ENCODE data around the gene GAS7. TPM values are rescaled to one million over a fixed set of nuclear protein-coding genes. Genes with fewer than 3 reads are reported as not detected.

Gene GAS7
- total and polyA plus RNA-seq, 9 of the 15 experiments (the other 6 are each of a cell fraction or from before 2014, with no cell fraction given), result 0.11 to 0.33 TPM; not detected in 7

GRCh38 chr17:10081571-10082169 lies 116.7 kb downstream of the GAS7 start:
- DNase-seq (ENCODE audit: extremely low read depth in 1 of 4, low spot score in 3 of 4), result no peak
- Histone ChIP-seq H2AFZ (ENCODE audit: low read depth, low read length) (no peak overlapping the region), H3K9me1 (ENCODE audit: control insufficient read depth, insufficient read depth, low read length) (no peaks in the 10 kb centered on the region), H3K36me3 (ENCODE audit: control insufficient read depth, insufficient read depth, low read length) (no peaks in the 10 kb centered on the region), H3K79me2 (ENCODE audit: control insufficient read depth, insufficient read depth, low read length) (no peaks in the 10 kb centered on the region), H3K4me1 (replicated peaks in 1 of 2; ENCODE audit: control insufficient read depth in 2 of 2, insufficient read depth in 2 of 2, low read length in 2 of 2) (no peaks in the 10 kb centered on the region), H4K20me1 (replicated peaks; ENCODE audit: control insufficient read depth, insufficient read depth, low read length) (no peaks in the 10 kb centered on the region), H3K9ac (ENCODE audit: insufficient read depth in 1 of 2, low read depth in 2 of 2, low read length in 2 of 2) (no peak overlapping the region), H3K4me3 (no peak overlapping the region), H3K4me2 (ENCODE audit: insufficient read depth, low read length) (no peak overlapping the region), H3K27me3 (ENCODE audit: control insufficient read depth in 2 of 2, insufficient read depth in 2 of 2, low read length in 2 of 2) (no peaks in the 10 kb centered on the region), H3K27ac (ENCODE audit: extremely low read depth, low read depth, low read length) (no peak overlapping the region), H3K9me3 (replicated peaks; ENCODE audit: control insufficient read depth, insufficient read depth, low read depth, low read length) (no peaks in the 10 kb centered on the region)
- intact Hi-C loops (cut with micrococcal nuclease) (no loop called here), in situ Hi-C loops (cut with MboI) (no loop called here)
- ChIA-PET POLR2A (no interaction called here), CTCF (ENCODE audit: low intra/inter-chr PET ratio) (no interaction called here)
- BruUV-seq (replicated peaks), result no TSS peak
- 0% methylated on average over 8 of the region's 8 CpGs for WGBS (ENCODE audit: insufficient coverage, low coverage, missing lambda C conversion rate)
- ATAC-seq, result no peak
- FAIRE-seq, result no peak
- TF ChIP-seq ERF (CRISPR knock-in tag; IDR thresholded peaks at IDR 0.05) (no peak), LCOR (CRISPR knock-in tag; IDR thresholded peaks at IDR 0.05) (no peak), POLR2B (IDR thresholded peaks at IDR 0.05; ENCODE audit: low read depth, partially characterized antibody) (no peak), XRCC5 (IDR thresholded peaks at IDR 0.05; ENCODE audit: low read depth, low read length) (no peak), CLOCK (CRISPR knock-in tag; IDR thresholded peaks at IDR 0.05; ENCODE audit: borderline replicate concordance) (no peak), ZNF644 (tag; IDR thresholded peaks at IDR 0.05; ENCODE audit: low read depth) (no peak), ZNF408 (CRISPR knock-in tag; IDR thresholded peaks at IDR 0.05; ENCODE audit: low read depth) (no peak), BCLAF1 (IDR thresholded peaks at IDR 0.05; ENCODE audit: borderline replicate concordance in 1 of 2, control insufficient read depth in 1 of 2, low read depth in 2 of 2, low read length in 1 of 2) (no peak), ZBTB2 (IDR thresholded peaks at IDR 0.05) (no peak), PHF8 (IDR thresholded peaks at IDR 0.05; ENCODE audit: borderline replicate concordance, low read length) (no peak), DPF2 (IDR thresholded peaks at IDR 0.05) (no peak), THRA (IDR thresholded peaks at IDR 0.05) (no peak)
